Esophagus mucosa (tissue), 1 donor: ENCODE measurements around the gene PRKCE. TPM values are rescaled to one million over a fixed set of nuclear protein-coding genes. Genes with fewer than 3 reads are reported as not detected.
"Not testable (repeated sequence)": the region's sequence is repeated elsewhere in the genome, so short reads cannot be mapped to it uniquely, and the experiment has no call there.

Experiments
- ATAC-seq: fragments of 200-7000 bp; cut with Tn5 transposase; one replicate; pipeline ENCODE4 v1.9.1; 2020
- total RNA-seq: library from RNA; stranded (reverse); gene quantifications from one replicate; pipeline ENCODE4 v1.2.4, GENCODE V29; 2023
- donor health status: DM: yes; HTN: yes; CAD: no.

Gene PRKCE
- total RNA-seq, 1 donor from 2014 or later, result 13.1 TPM

- ATAC-seq, result no peak
Measured at GRCh38 chr2:45871025-45871424, 219.6 kb downstream of the PRKCE start.

GRCh38 chr2:45871541-45871940, 220.1 kb downstream of the PRKCE start:
- ATAC-seq, result no peak

DNA sequence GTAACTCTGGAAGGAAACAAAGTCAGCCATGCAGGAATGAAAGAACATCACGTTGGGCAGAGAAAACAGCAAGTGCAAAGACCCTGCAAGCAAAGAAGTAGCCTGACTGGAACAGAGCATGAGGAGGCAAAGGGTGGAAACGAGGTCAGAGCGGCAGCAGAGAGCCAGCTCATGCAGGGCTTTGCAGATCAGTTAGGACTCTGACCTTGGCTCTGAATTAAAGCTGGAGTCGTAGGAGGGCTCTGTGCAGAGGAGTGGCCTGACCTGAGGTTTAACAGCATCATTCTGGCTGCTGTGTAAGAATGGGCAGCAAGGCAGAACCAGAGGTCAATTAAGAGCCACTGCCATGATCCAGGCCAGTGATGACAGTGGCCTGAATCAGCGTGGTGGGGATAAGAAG, 220.7 kb downstream of the PRKCE start:
- no peak for ATAC-seq

GRCh38 chr2:45874344-45874743, 222.9 kb downstream of the PRKCE start:
- ATAC-seq, result peak; percentile 86

- ATAC-seq, result no peak
Measured at GRCh38 chr2:45876611-45877010, 225.1 kb downstream of the PRKCE start.

DNA sequence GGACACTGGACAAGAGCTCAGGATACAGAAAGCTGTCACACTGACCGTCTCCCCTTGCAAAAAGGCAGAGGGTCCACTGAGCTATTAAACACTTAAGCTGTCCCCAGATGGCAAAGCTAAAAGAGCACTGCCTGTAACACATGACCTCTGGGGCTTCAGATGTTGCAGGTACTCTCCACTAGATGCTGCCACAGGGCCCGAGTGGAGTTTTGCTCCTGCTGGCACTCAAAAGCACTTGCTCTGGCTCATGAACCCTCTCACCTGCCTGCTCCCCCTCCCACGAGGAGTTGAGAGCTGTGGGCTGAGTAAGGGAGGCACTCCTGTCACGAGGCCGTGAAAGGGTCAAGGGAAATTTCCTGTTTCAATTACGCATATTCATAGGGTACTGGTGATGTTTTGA, 227.9 kb downstream of the PRKCE start:
- ATAC-seq, result no peak

DNA sequence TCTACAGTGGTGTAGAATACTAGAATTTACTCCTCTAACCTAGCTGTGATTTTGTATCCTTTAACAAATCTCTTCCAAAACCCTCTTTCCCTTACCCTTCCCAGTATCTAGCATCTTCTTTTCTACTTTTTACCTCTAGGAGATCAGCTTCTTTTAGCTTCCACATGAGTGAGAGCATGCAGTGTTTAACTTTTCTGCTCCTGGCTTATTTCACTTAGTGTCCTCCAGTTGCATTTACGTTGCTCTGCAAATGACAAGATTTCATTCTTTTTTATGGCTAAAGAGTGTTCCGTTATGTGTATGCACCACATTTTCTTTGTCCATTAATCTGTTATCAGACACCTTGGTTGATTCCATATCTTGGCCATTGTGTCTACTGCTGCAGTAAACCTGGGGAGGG, 228.5 kb downstream of the PRKCE start:
- ATAC-seq, result no peak

GRCh38 chr2:45881970-45882581, 230.6 kb downstream of the PRKCE start:
- no peak for ATAC-seq

- no peak for ATAC-seq
Measured at GRCh38 chr2:45882707-45883602, 231.5 kb downstream of the PRKCE start.

DNA sequence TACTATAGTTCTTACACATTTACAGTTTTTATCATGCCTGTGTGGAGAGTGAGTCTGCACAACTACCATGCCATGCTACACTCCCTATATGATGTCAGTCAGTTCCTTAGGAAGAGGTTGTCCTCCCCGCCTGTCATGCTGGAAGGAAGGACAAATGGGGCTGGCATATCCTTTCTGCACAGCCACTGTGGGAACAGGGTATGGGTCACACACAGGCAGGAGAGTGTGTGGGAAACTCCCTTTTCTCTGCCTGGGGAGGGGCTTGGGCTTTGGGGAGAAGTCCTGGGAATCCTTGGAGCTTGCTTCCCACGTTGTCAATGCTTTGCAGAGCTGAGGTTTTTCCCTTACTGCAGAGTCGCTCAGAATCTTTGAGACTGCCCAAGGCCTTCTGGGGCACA, 232.1 kb downstream of the PRKCE start:
- no peak for ATAC-seq

GRCh38 chr2:45884126-45884525, 232.7 kb downstream of the PRKCE start:
- no peak for ATAC-seq

DNA sequence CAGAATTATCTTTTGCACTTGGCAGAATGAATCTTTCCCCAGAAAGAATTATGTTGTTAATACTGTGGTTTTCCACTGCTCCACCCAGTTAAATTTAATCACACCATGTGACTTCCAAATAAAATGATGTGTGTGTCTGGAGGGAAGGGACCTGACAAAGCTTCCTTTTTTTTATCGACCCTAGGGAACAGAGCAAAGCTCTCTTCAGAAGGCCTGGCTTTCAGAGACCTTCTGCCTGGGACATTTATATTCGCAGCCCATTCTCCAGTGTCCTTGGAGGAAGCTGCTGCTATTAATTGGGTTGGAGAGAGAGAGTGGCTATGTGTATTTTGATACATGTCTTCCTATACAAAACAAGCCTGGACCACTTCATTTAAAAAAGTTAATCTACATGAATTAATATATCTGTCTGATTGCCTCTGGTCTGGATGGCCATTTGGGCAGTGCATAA, 233.7 kb downstream of the PRKCE start:
- ATAC-seq, result no peak

GRCh38 chr2:45886171-45886663, 234.7 kb downstream of the PRKCE start:
- ATAC-seq, result no peak

GRCh38 chr2:45888167-45888566, 236.7 kb downstream of the PRKCE start:
- ATAC-seq, result no peak

DNA sequence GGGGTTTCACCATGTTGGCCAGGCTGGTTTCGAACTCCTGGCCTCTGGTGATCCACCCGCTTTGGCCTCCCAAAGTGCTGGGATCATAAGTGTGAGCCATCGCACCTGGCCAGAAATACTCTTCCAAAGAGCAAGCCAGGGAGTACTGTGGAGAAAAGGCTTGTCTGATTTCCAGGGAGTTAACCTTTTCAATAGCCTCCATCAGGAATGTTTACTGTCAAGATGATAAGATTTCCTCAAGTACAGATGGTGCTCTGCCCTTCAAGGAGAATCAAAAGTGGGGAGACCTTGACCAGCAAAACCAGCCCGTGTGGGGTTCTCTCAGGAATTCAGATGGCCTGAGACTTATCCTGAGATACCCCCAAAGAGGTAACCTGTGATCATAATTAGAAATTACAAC, 237.2 kb downstream of the PRKCE start:
- ATAC-seq, result no peak

DNA sequence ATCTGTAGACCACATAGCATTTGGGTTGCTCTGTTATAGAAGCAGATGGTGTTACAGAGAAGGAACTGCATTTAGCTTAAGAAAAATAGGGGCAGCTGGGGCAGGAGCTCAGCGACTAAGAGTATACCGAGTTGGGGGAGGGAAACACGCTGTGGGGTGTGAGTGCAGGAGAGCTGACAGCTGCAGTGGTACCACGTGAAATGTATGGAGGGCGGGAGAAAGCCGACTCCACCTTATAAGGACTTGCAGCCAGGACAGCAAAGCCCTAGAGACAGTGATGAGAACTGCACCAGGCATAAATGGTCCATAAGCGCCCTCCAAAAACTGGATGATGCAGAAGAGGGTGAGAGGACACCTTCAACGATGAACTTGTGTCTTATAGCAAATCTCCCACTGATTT, 237.6 kb downstream of the PRKCE start:
- ATAC-seq, result peak; percentile 38

DNA sequence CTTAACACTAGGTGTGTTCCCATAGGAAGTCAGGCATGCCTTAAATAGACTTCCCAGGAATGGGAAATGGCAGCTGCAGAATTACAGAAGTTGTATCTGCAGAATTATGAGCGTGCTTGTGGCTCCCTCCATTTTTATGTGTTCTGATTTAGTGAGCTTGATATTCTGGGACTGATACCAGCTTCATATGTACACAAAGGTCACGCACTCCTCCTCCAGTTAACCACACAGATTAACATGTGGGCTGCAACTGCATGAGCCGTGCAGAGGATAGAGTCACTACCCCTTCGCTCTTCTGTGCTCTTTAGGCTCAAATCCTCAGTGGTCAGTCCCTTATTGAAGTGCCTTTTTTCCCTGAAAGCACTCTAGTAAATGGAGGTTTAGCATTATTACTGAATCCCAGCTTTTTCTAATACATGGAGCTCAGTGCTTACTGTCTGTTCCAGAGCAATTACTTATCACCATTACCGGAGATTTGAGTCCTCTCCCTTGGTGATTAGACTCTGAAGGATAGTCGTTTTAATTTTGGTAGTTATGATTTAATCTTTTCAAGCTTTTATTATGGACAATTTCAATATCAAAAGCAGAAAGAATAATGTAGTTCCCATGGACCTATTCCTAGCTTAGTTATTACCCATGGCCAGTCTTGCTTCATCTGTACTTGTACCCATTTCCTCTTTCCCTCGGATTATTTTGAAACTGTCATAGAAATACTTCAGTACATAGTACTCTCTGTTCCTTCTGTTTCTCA, 238.3 kb downstream of the PRKCE start:
- no peak for ATAC-seq

DNA sequence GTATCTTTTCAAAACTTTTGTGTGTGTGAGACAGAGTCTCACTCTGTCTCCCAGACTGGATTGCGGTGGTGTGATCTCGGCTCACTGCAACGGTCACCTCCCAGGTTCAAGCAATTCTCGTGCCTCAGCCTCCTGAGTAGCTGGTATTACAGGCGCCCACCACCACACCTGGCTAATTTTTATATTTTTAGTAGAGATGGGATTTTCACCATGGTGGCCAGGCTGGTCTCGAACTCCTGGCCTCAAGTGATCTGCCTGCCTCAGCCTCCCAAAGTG, 238.8 kb downstream of the PRKCE start:
- ATAC-seq, result not testable (repeated sequence)

DNA sequence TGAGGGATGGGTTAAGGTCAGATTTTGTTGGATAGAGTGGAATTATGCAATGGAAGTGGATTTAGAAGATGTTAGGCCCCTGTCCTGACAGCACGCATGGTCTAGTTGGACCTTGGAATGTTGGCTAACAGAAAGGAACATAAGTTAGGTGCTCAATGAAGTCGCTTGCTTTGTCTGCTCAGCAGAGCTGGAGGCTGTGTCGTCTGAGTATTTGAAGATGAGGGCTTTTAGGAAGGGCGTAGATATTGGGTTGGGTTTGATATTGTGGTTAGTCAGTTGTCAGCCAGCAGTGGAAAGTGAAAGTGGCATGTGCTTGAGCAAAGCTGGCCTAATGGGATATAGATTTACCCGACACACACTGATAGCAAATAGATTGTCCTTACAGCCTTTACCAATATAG, 239.3 kb downstream of the PRKCE start:
- ATAC-seq, result no peak

- peak; percentile 45 for ATAC-seq
Measured at GRCh38 chr2:45891719-45892424, 240.4 kb downstream of the PRKCE start.

- no peak for ATAC-seq
Measured at GRCh38 chr2:45892425-45892745, 240.9 kb downstream of the PRKCE start.

DNA sequence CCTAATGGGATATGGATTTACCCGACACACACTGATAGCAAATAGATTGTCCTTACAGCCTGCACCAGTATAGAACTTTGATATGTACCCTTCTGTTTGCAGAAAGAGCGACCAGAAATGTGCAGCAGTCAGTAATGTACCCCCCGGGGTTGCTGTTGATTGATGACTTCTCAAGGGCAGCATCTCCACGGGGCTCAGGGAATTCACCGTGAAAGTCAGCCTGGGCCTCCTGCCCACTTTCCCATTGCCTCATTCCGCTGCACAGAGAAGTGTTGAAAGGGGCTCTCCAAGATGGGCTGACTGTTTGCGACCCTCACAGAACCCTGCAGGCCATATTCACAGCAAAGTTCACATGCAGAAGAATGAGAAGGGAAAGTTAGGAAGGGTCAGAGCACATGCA, 241.3 kb downstream of the PRKCE start:
- no peak for ATAC-seq

GRCh38 chr2:45894211-45894610, 242.7 kb downstream of the PRKCE start:
- no peak for ATAC-seq
